NB4 (cell line): ENCODE results near the gene ATP8B2.

Source experiments
- MYC ChIP-seq: IDR thresholded peaks from 2 replicates; pipeline ENCODE4 v1.6.1; 2011; ENCODE audit warnings: low read depth, low read length
- TF ChIP-seq, protein P1 (sequence below): IDR thresholded peaks from one replicate; pipeline ENCODE4 v1.5.1; 2012; ENCODE audit warnings: low read depth, low read length

DNA sequence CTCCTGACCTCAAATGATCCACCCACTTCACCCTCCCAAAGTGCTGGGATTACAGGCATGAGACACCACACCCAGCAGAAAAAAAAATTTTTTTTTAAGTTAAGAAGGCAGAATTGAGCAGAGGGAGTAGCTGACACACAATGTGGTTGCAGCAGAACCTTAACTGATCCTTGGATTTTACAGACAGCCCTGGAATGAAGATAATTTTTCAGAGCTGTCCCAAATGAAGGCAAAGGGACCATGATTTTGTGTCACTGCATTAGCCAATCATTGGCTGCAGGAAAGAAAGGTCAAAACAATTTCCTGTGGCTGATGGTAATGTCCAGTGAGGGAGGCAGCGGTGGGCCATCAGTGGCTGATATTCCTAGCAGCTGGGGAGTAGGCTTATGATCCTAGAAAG is 23.7 kb upstream of the ATP8B2 start:
- TF ChIP-seq, protein P1, sequence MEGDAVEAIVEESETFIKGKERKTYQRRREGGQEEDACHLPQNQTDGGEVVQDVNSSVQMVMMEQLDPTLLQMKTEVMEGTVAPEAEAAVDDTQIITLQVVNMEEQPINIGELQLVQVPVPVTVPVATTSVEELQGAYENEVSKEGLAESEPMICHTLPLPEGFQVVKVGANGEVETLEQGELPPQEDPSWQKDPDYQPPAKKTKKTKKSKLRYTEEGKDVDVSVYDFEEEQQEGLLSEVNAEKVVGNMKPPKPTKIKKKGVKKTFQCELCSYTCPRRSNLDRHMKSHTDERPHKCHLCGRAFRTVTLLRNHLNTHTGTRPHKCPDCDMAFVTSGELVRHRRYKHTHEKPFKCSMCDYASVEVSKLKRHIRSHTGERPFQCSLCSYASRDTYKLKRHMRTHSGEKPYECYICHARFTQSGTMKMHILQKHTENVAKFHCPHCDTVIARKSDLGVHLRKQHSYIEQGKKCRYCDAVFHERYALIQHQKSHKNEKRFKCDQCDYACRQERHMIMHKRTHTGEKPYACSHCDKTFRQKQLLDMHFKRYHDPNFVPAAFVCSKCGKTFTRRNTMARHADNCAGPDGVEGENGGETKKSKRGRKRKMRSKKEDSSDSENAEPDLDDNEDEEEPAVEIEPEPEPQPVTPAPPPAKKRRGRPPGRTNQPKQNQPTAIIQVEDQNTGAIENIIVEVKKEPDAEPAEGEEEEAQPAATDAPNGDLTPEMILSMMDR = no peak
- TF ChIP-seq MYC = no peak
